Measurements from ENCODE around the gene SEMA7A. TPM values are rescaled to one million over a fixed set of nuclear protein-coding genes. Genes with fewer than 3 reads are reported as not detected.

The SEMA7A gene
- total RNA-seq, 1 donor: 5.9 TPM

GRCh38 chr15:74417225-74417624 is 16.5 kb downstream of the SEMA7A start:
- no peaks in the 10 kb centered on the region for H3K27me3 ChIP-seq (ENCODE audit: insufficient read depth, low read length)
- H3K9me3 ChIP-seq (ENCODE audit: low read depth, low read length): no peaks in the 10 kb centered on the region
- no peak overlapping the region for H3K4me3 ChIP-seq (ENCODE audit: low read length)
- H3K4me1 ChIP-seq (ENCODE audit: insufficient read depth, low read length): peaks cover 7% of the 10 kb centered on the region

- no peak overlapping the region for H3K4me3 ChIP-seq (ENCODE audit: low read length)
Observed at GRCh38 chr15:74415966-74416916, 17.5 kb downstream of the SEMA7A start.

GRCh38 chr15:74414603-74415338 is 19.0 kb downstream of the SEMA7A start:
- H3K4me1 ChIP-seq (ENCODE audit: insufficient read depth, low read length): no peaks in the 10 kb centered on the region
- no peak overlapping the region for H3K4me3 ChIP-seq (ENCODE audit: low read length)
- H3K9me3 ChIP-seq (ENCODE audit: low read depth, low read length): no peaks in the 10 kb centered on the region
- H3K27me3 ChIP-seq (ENCODE audit: insufficient read depth, low read length): no peaks in the 10 kb centered on the region

More at GRCh38 chr15:74415966-74416916, 17.5 kb downstream of the SEMA7A start:
- Histone ChIP-seq H3K9me3 (ENCODE audit: low read depth, low read length) (no peaks in the 10 kb centered on the region), H3K4me1 (ENCODE audit: insufficient read depth, low read length) (peaks cover 7% of the 10 kb centered on the region), H3K27me3 (ENCODE audit: insufficient read depth, low read length) (no peaks in the 10 kb centered on the region)

GRCh38 chr15:74414081-74414580 is 19.6 kb downstream of the SEMA7A start:
- H3K4me1 ChIP-seq (ENCODE audit: insufficient read depth, low read length): no peaks in the 10 kb centered on the region
- no peaks in the 10 kb centered on the region for H3K27me3 ChIP-seq (ENCODE audit: insufficient read depth, low read length)
- no peak overlapping the region for H3K4me3 ChIP-seq (ENCODE audit: low read length)
- no peaks in the 10 kb centered on the region for H3K9me3 ChIP-seq (ENCODE audit: low read depth, low read length)

GRCh38 chr15:74413350-74414080 is 20.2 kb downstream of the SEMA7A start:
- Histone ChIP-seq H3K27me3 (ENCODE audit: insufficient read depth, low read length) (no peaks in the 10 kb centered on the region), H3K9me3 (ENCODE audit: low read depth, low read length) (no peaks in the 10 kb centered on the region), H3K4me3 (ENCODE audit: low read length) (no peak overlapping the region), H3K4me1 (ENCODE audit: insufficient read depth, low read length) (no peaks in the 10 kb centered on the region)

GRCh38 chr15:74412159-74412558 is 21.6 kb downstream of the SEMA7A start:
- H3K9me3 ChIP-seq (ENCODE audit: low read depth, low read length): no peaks in the 10 kb centered on the region
- H3K27me3 ChIP-seq (ENCODE audit: insufficient read depth, low read length): no peaks in the 10 kb centered on the region
- H3K4me3 ChIP-seq (ENCODE audit: low read length): no peak overlapping the region
- no peaks in the 10 kb centered on the region for H3K4me1 ChIP-seq (ENCODE audit: insufficient read depth, low read length)

GRCh38 chr15:74411686-74412085 is 22.1 kb downstream of the SEMA7A start:
- Histone ChIP-seq H3K4me1 (ENCODE audit: insufficient read depth, low read length) (no peaks in the 10 kb centered on the region), H3K9me3 (ENCODE audit: low read depth, low read length) (no peaks in the 10 kb centered on the region), H3K4me3 (ENCODE audit: low read length) (no peak overlapping the region), H3K27me3 (ENCODE audit: insufficient read depth, low read length) (no peaks in the 10 kb centered on the region)

- Histone ChIP-seq H3K9me3 (ENCODE audit: low read depth, low read length) (no peaks in the 10 kb centered on the region), H3K27me3 (ENCODE audit: insufficient read depth, low read length) (no peaks in the 10 kb centered on the region), H3K4me1 (ENCODE audit: insufficient read depth, low read length) (no peaks in the 10 kb centered on the region), H3K4me3 (ENCODE audit: low read length) (no peak overlapping the region)
Observed at GRCh38 chr15:74410502-74410901, 23.3 kb downstream of the SEMA7A start.

GRCh38 chr15:74409225-74409624 is 24.5 kb downstream of the SEMA7A start:
- H3K4me3 ChIP-seq (ENCODE audit: low read length): no peak overlapping the region
- H3K4me1 ChIP-seq (ENCODE audit: insufficient read depth, low read length): peaks cover 4% of the 10 kb centered on the region
- H3K9me3 ChIP-seq (ENCODE audit: low read depth, low read length): no peaks in the 10 kb centered on the region
- H3K27me3 ChIP-seq (ENCODE audit: insufficient read depth, low read length): no peaks in the 10 kb centered on the region

- Histone ChIP-seq H3K4me3 (ENCODE audit: low read length) (no peak overlapping the region), H3K27me3 (ENCODE audit: insufficient read depth, low read length) (no peaks in the 10 kb centered on the region), H3K9me3 (ENCODE audit: low read depth, low read length) (no peaks in the 10 kb centered on the region), H3K4me1 (ENCODE audit: insufficient read depth, low read length) (peaks cover 8% of the 10 kb centered on the region)
Observed at GRCh38 chr15:74408815-74409214, 24.9 kb downstream of the SEMA7A start.

- H3K4me1 ChIP-seq (ENCODE audit: insufficient read depth, low read length): peaks cover 13% of the 10 kb centered on the region
- H3K4me3 ChIP-seq (ENCODE audit: low read length): no peak overlapping the region
- H3K27me3 ChIP-seq (ENCODE audit: insufficient read depth, low read length): no peaks in the 10 kb centered on the region
- no peaks in the 10 kb centered on the region for H3K9me3 ChIP-seq (ENCODE audit: low read depth, low read length)
Observed at GRCh38 chr15:74408385-74408784, 25.4 kb downstream of the SEMA7A start.

- H3K4me3 ChIP-seq (ENCODE audit: low read length): no peak overlapping the region
- peaks cover 25% of the 10 kb centered on the region for H3K4me1 ChIP-seq (ENCODE audit: insufficient read depth, low read length)
- H3K9me3 ChIP-seq (ENCODE audit: low read depth, low read length): no peaks in the 10 kb centered on the region
- H3K27me3 ChIP-seq (ENCODE audit: insufficient read depth, low read length): no peaks in the 10 kb centered on the region
Observed at GRCh38 chr15:74406992-74407705, 26.6 kb downstream of the SEMA7A start.

- Histone ChIP-seq H3K27me3 (ENCODE audit: insufficient read depth, low read length) (no peaks in the 10 kb centered on the region), H3K4me3 (ENCODE audit: low read length) (no peak overlapping the region), H3K9me3 (ENCODE audit: low read depth, low read length) (no peaks in the 10 kb centered on the region), H3K4me1 (ENCODE audit: insufficient read depth, low read length) (peaks cover 31% of the 10 kb centered on the region)
Observed at GRCh38 chr15:74406517-74406916, 27.2 kb downstream of the SEMA7A start.

- Histone ChIP-seq H3K27me3 (ENCODE audit: insufficient read depth, low read length) (no peaks in the 10 kb centered on the region), H3K4me3 (ENCODE audit: low read length) (no peak overlapping the region), H3K9me3 (ENCODE audit: low read depth, low read length) (no peaks in the 10 kb centered on the region), H3K4me1 (ENCODE audit: insufficient read depth, low read length) (peaks cover 38% of the 10 kb centered on the region)
Observed at GRCh38 chr15:74405823-74406222, 27.9 kb downstream of the SEMA7A start.
